AG10803 (cell line): ENCODE results near the gene IL33.

Experiments used
- DNase-seq: peaks from one replicate; pipeline ENCODE4 v3.0.0; 2010; ENCODE audit warnings: low read depth
- H3K4me3 ChIP-seq: 2 replicates; pipeline ENCODE4 v1.5.1; 2011; ENCODE audit warnings: mild to moderate bottlenecking, low read length, control low read depth
- TF ChIP-seq, protein P1 (sequence below): conservative IDR thresholded peaks from 2 replicates; pipeline ENCODE4 v1.5.1; 2011; ENCODE audit warnings: mild to moderate bottlenecking, low read length, control low read depth, inconsistent platforms

IL33 gene

GRCh38 chr9:6239694-6240093 is 24.1 kb downstream of the IL33 start:
- DNase-seq, result no peak
- no peak overlapping the region for H3K4me3 ChIP-seq
- TF ChIP-seq, protein P1, sequence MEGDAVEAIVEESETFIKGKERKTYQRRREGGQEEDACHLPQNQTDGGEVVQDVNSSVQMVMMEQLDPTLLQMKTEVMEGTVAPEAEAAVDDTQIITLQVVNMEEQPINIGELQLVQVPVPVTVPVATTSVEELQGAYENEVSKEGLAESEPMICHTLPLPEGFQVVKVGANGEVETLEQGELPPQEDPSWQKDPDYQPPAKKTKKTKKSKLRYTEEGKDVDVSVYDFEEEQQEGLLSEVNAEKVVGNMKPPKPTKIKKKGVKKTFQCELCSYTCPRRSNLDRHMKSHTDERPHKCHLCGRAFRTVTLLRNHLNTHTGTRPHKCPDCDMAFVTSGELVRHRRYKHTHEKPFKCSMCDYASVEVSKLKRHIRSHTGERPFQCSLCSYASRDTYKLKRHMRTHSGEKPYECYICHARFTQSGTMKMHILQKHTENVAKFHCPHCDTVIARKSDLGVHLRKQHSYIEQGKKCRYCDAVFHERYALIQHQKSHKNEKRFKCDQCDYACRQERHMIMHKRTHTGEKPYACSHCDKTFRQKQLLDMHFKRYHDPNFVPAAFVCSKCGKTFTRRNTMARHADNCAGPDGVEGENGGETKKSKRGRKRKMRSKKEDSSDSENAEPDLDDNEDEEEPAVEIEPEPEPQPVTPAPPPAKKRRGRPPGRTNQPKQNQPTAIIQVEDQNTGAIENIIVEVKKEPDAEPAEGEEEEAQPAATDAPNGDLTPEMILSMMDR, result no peak

DNA sequence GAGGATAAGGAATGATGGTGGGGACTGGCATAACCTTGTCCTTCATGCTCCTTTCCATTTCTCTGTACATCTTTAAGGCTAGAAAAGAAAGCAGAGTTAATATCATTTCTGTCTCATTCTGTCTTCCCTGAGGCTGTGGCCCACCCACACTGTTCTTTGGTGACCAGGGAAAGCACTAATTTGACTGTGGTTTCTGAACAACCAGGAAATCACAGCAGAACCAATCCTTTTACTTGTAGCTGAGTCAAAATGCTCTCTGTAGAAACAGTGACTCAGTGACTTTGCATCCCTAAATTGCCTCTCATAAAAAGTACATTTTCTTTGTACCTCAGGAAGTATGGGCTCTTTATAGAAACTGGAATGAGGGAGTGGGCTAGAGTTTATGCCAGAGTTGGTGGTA is 28.1 kb downstream of the IL33 start:
- no peak overlapping the region for H3K4me3 ChIP-seq
- TF ChIP-seq, protein P1, result no peak
- no peak for DNase-seq

DNA sequence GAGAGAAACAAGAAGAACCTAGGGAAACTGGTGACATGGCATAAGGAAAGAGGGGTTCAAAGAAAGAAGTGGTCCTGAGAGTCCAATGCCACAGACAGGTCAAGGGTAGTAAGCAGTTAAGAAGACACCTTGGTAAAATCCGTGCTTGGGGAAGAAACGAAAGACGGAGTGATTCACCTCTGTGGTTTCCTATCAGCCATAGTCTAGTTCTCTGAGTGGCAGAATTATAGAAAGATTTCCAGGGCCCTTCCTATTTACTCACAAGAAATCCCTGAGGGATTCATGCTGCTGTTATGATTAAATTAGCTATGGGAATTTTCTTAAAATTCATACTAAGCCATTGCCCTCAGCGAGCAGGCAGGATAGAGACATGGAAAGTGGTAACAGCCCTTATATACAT is 31.7 kb downstream of the IL33 start:
- DNase-seq, result no peak
- H3K4me3 ChIP-seq, result no peak overlapping the region
- TF ChIP-seq, protein P1, result no peak

DNA sequence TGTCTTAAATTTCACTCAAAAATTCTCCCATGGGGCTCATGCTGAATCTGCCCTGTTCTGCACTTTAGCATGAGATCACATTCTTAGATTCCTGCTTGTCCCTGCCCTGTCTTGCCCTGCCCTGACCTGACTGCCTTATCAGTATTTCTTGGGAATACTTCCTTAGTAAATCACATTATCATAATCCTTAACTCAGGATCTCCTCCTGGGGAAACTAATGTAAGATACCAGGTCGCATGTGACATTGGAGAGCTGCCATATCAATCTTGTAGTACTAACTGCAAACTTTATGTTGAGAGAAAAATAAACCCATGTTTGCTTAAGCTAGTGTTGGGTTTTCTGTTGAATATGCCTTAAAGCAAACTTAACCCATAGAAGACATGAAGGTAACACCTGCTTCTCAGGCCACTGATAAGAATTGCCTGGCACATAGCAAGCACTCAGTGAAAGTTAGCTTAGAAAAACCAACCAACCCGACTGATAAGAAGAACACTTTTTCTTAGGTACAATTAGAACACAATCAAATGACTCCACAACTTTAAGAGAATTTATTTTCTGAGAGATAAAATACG is 53.3 kb downstream of the IL33 start:
- DNase-seq, result no peak
- H3K4me3 ChIP-seq, result no peak overlapping the region
- TF ChIP-seq, protein P1, result no peak

DNA sequence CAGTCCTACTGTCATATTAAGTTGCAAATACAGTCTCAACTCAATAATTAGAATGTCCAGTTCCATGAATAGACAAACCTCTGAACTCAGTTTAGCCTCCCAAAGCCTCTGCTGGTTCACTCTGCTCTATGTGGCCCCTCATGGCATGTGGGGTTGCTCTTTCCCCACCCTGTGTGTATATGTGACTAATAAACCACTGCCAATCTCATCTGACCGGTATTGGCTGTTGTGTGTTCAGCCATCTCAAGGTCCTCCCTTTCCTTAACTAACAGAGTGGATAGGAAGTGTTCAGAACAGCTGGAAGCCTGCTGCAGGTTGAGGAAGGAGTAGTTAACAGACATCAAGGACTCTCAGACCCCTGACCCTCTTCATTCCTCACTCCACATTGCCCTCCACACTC is 55.3 kb downstream of the IL33 start:
- no peak overlapping the region for H3K4me3 ChIP-seq
- no peak for DNase-seq
- TF ChIP-seq, protein P1, result no peak

DNA sequence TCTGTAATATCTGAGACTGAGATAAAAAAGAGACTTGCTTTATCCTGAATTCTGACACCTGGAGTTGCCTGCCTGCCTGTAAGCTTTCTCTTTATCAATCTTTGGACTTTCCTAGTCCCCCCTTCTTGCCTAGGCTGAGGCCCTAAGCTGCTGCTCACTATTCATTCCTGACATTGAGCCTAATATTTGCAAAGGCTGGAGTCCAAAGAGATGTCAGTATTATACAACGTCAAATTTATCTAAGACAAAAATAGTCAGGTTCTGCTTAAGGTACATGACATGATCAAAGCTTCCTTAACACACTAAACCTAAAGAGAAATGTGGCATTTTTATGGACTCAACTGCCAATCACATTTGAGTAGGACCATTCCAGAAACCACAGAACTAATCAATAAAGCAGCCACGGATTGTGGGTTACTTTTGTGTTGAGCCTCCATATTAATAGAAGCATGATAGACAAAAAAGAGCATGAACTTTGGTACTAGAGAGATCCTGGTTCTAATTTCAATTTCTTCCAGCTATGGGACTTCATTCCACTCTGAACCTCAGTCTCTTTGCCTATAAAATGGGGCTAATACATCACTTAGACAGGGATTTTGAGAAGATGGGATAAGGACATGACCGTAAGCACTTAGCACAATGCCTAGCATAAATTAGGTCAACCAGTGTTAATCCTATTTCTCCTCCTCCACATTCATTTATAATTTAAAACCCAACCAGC is 56.1 kb downstream of the IL33 start:
- no peak for DNase-seq
- no peak overlapping the region for H3K4me3 ChIP-seq
- TF ChIP-seq, protein P1, result no peak

- TF ChIP-seq, protein P1, result no peak
- DNase-seq, result peak; percentile 87
- no peak overlapping the region for H3K4me3 ChIP-seq
Observed at GRCh38 chr9:6272229-6272598, 56.6 kb downstream of the IL33 start.
